Ishikawa (cell line): ENCODE results near the gene CAMSAP3.

ENCODE experiments used
- CEBPB ChIP-seq: IDR thresholded peaks from 2 replicates; pipeline ENCODE4 v1.6.1; 2012
- FOXM1 ChIP-seq: IDR thresholded peaks from 2 replicates; pipeline ENCODE4 v1.6.1; 2012; ENCODE audit warnings: low read depth, borderline replicate concordance
- MAX ChIP-seq: IDR thresholded peaks from 2 replicates; pipeline ENCODE4 v1.6.1; 2012
- RAD21 ChIP-seq: IDR thresholded peaks from 2 replicates; pipeline ENCODE4 v1.6.1; 2012; ENCODE audit warnings: low read depth
- REST ChIP-seq: IDR thresholded peaks from 2 replicates; pipeline ENCODE4 v1.6.1; 2012; ENCODE audit warnings: low read depth, mild to moderate bottlenecking
- TCF12 ChIP-seq: IDR thresholded peaks from 2 replicates; pipeline ENCODE4 v1.6.1; 2012; ENCODE audit warnings: low read depth
- TEAD4 ChIP-seq: IDR thresholded peaks from 2 replicates; pipeline ENCODE4 v1.6.1; 2012
- YY1 ChIP-seq: IDR thresholded peaks from 2 replicates; pipeline ENCODE4 v1.6.1; 2012; ENCODE audit warnings: low read depth

GRCh38 chr19:7643031-7643415 lies 47.4 kb downstream of the CAMSAP3 start:
- TF ChIP-seq TCF12 (no peak), MAX (no peak), CEBPB (no peak), RAD21 (no peak), TEAD4 (no peak), FOXM1 (no peak), YY1 (no peak), REST (no peak)
